Esophagus squamous epithelium (tissue), 4 donors: ENCODE data around the gene UGT1A9.

Source experiments
- CTCF ChIP-seq, 6 experiments: fragments of 450-650 bp in 4 of 6; fragments of 200-600 bp in 2 of 6; sonication (generic) in 2 of 6; IDR thresholded peaks; one replicate each; pipeline ENCODE4 v1.5.1; 2016 to 2019; ENCODE audit warnings: antibody characterized with exemption in 6 of 6, mild to moderate bottlenecking in 4 of 6, moderate library complexity in 4 of 6
- POLR2A ChIP-seq, 4 donors: fragments of 450-650 bp; IDR thresholded peaks; one replicate each; pipeline ENCODE4 v1.6.1; 2017; ENCODE audit warnings: antibody characterized with exemption in 4 of 4, mild to moderate bottlenecking in 4 of 4, moderate library complexity in 3 of 4

GRCh38 chr2:233756429-233757081 is 84.9 kb downstream of the UGT1A9 start:
- no peak for TF ChIP-seq CTCF (IDR thresholded peaks at IDR 0.05)
- TF ChIP-seq POLR2A (IDR thresholded peaks at IDR 0.05): no peak
